ENCODE results near the gene TBXA2R.

TBXA2R gene

GRCh38 chr19:3603121-3603811 is 3.4 kb downstream of the TBXA2R start:
- Histone ChIP-seq H3K27me3 (ENCODE audit: insufficient read depth, poor library complexity, severe bottlenecking) (no peaks in the 10 kb centered on the region), H3K4me3 (ENCODE audit: severe bottlenecking) (no peak overlapping the region), H3K27ac (ENCODE audit: poor library complexity, severe bottlenecking) (no peak overlapping the region), H3K9me3 (ENCODE audit: severe bottlenecking) (no peaks in the 10 kb centered on the region), H3K4me1 (ENCODE audit: insufficient read depth, poor library complexity, severe bottlenecking) (no peaks in the 10 kb centered on the region), H3K36me3 (ENCODE audit: low read depth) (no peaks in the 10 kb centered on the region)
- DNase-seq (ENCODE audit: low spot score) (no peak), ATAC-seq (ENCODE audit: low read depth) (no peak)
- no peak for TF ChIP-seq CTCF (IDR thresholded peaks at IDR 0.05; ENCODE audit: poor library complexity, severe bottlenecking)

DNA sequence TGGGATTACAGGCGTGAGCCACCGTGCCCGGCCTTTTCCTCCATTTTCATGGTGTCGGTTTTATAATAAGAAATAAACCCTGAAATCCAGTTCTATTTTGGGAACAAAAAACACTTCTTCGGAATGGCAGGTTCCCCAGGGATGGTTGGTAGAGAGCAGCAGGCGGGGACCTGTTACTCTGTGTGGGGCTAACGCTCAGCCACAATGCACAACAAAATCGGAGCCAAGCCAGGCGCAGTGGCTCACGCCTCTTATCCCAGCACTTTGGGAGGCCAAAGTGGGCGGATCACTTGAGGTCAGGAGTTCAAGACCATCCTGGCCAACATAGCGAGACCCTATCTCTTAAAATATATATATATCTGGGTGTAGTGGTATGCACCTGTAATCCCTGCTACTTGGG is 5.7 kb downstream of the TBXA2R start:
- no peak overlapping the region for H3K27ac ChIP-seq (ENCODE audit: poor library complexity, severe bottlenecking)
- no peak overlapping the region for H3K4me3 ChIP-seq (ENCODE audit: severe bottlenecking)
- H3K36me3 ChIP-seq (ENCODE audit: low read depth), result no peaks in the 10 kb centered on the region
- H3K4me1 ChIP-seq (ENCODE audit: insufficient read depth, poor library complexity, severe bottlenecking), result no peaks in the 10 kb centered on the region
- TF ChIP-seq CTCF (IDR thresholded peaks at IDR 0.05; ENCODE audit: poor library complexity, severe bottlenecking), result no peak
- no peaks in the 10 kb centered on the region for H3K27me3 ChIP-seq (ENCODE audit: insufficient read depth, poor library complexity, severe bottlenecking)
- no peak for ATAC-seq (ENCODE audit: low read depth)
- H3K9me3 ChIP-seq (ENCODE audit: severe bottlenecking), result no peaks in the 10 kb centered on the region
- no peak for DNase-seq (ENCODE audit: low spot score)

- Histone ChIP-seq H3K27me3 (ENCODE audit: insufficient read depth, poor library complexity, severe bottlenecking) (no peaks in the 10 kb centered on the region), H3K36me3 (ENCODE audit: low read depth) (no peaks in the 10 kb centered on the region), H3K4me1 (ENCODE audit: insufficient read depth, poor library complexity, severe bottlenecking) (no peaks in the 10 kb centered on the region), H3K9me3 (ENCODE audit: severe bottlenecking) (no peaks in the 10 kb centered on the region), H3K27ac (ENCODE audit: poor library complexity, severe bottlenecking) (no peak overlapping the region), H3K4me3 (ENCODE audit: severe bottlenecking) (no peak overlapping the region)
- TF ChIP-seq CTCF (IDR thresholded peaks at IDR 0.05; ENCODE audit: poor library complexity, severe bottlenecking), result no peak
- ATAC-seq (ENCODE audit: low read depth) (no peak), DNase-seq (ENCODE audit: low spot score) (no peak)
Measured at GRCh38 chr19:3599776-3600187, 6.9 kb downstream of the TBXA2R start.

DNA sequence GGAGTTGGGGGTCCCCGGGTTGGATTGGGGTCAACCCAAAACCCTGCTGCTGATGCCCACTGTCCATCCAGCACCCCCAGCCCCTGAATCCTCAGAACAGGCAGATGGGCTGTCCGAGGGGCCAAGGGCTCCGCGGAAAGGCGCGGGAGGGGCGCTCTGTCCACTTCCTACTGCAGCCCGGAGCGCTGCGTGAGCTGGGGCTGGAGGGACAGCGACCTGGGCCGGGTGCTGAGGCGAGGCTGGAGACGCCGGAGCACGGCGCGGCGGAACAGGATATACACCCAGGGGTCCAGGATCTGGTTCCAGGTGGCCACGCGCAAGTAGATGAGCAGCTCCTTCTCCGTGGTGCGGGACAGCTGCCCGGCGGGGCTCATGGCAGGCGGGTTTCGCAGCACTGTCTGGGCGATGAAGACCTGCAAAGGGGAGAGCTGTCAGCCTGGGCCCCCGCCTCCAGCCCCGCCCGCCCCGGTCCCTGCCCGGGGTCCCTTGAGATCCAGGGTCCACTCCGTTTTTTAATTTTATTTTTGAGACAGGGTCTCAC is 11.1 kb downstream of the TBXA2R start:
- DNase-seq (ENCODE audit: low spot score) (no peak), ATAC-seq (ENCODE audit: low read depth) (no peak)
- Histone ChIP-seq H3K4me1 (ENCODE audit: insufficient read depth, poor library complexity, severe bottlenecking) (no peaks in the 10 kb centered on the region), H3K27me3 (ENCODE audit: insufficient read depth, poor library complexity, severe bottlenecking) (no peaks in the 10 kb centered on the region), H3K9me3 (ENCODE audit: severe bottlenecking) (no peaks in the 10 kb centered on the region), H3K4me3 (ENCODE audit: severe bottlenecking) (no peak overlapping the region), H3K36me3 (ENCODE audit: low read depth) (no peaks in the 10 kb centered on the region), H3K27ac (ENCODE audit: poor library complexity, severe bottlenecking) (no peak overlapping the region)
- no peak for TF ChIP-seq CTCF (IDR thresholded peaks at IDR 0.05; ENCODE audit: poor library complexity, severe bottlenecking)

DNA sequence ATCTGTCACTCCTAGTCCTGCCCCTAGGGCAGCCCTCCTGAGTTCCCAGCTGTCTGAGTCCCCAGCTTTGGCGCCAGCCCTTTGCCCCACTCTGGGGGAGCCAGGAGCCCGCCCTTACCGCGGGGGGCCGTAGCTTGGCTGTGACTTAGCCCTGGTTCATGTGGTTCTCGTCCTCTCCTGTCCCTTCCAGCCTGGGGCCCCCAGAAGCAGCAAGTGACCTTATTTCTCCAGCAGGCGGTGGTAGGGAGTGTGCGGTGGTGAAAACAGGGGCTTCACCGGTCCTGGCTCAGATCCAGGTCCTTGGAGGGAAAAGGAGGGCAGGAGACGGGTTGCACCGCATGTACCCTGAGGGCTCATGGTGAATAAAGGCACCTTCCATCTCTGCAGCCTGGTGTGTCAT is 13.5 kb downstream of the TBXA2R start:
- DNase-seq (ENCODE audit: low spot score), result no peak
- no peak overlapping the region for H3K4me3 ChIP-seq (ENCODE audit: severe bottlenecking)
- ATAC-seq (ENCODE audit: low read depth), result no peak
- TF ChIP-seq CTCF (IDR thresholded peaks at IDR 0.05; ENCODE audit: poor library complexity, severe bottlenecking), result no peak
- no peaks in the 10 kb centered on the region for H3K4me1 ChIP-seq (ENCODE audit: insufficient read depth, poor library complexity, severe bottlenecking)
- H3K36me3 ChIP-seq (ENCODE audit: low read depth), result no peaks in the 10 kb centered on the region
- H3K9me3 ChIP-seq (ENCODE audit: severe bottlenecking), result no peaks in the 10 kb centered on the region
- no peaks in the 10 kb centered on the region for H3K27me3 ChIP-seq (ENCODE audit: insufficient read depth, poor library complexity, severe bottlenecking)
- no peak overlapping the region for H3K27ac ChIP-seq (ENCODE audit: poor library complexity, severe bottlenecking)
